Psoas muscle (tissue), 8 donors: ENCODE measurements around the gene WDFY1. TPM values are rescaled to one million over a fixed set of nuclear protein-coding genes. Genes with fewer than 3 reads are reported as not detected.

ENCODE experiments used
- ATAC-seq, 4 donors: fragments of 200-7000 bp; cut with Tn5 transposase; one replicate each; pipeline ENCODE4 v1.9.1; 2020; ENCODE audit warnings: moderate library complexity in 3 of 4, mild to moderate bottlenecking in 2 of 4
- DNase-seq, 2 donors: peaks; one replicate each; pipeline ENCODE4 v3.0.0-alpha.2; 2020
- H3K27ac ChIP-seq: fragments of 200-600 bp; one replicate; pipeline ENCODE4 v1.8.0; 2022
- H3K27me3 ChIP-seq, 3 donors: fragments of 200-600 bp in 1 of 3; one replicate each; pipeline versions ENCODE4 v1.6.1 to v1.8.0; 2013 to 2022; ENCODE audit warnings: low read length in 2 of 3, mild to moderate bottlenecking in 2 of 3, moderate library complexity in 1 of 3; ENCODE audit not compliant: insufficient read depth in 3 of 3
- H3K36me3 ChIP-seq, 2 donors: fragments of 200-600 bp in 1 of 2; one replicate each; pipeline versions ENCODE4 v1.6.1 to v1.8.0; 2013 to 2022; ENCODE audit warnings: low read depth in 1 of 2, mild to moderate bottlenecking in 1 of 2, moderate library complexity in 1 of 2; ENCODE audit not compliant: insufficient read depth in 1 of 2
- H3K4me1 ChIP-seq: fragments of 200-600 bp; one replicate; pipeline ENCODE4 v1.8.0; 2022
- H3K4me3 ChIP-seq: fragments of 200-600 bp; one replicate; pipeline ENCODE4 v1.8.0; 2022; ENCODE audit warnings: mild to moderate bottlenecking
- H3K9me3 ChIP-seq: fragments of 200-600 bp; one replicate; pipeline ENCODE4 v1.8.0; 2022
- WGBS, 3 donors: extraction: QIAGEN DNeasy Blood & Tissue Kit; methylation state at CpG; one replicate each; pipeline versions ENCODE4 v1.1.6 to v1.1.7; 2013; 5-methylcytosine and 5-hydroxymethylcytosine counted together
- intact Hi-C, 2 donors: fragments of 100-400 bp; cut with DNase I; formaldehyde crosslinking; loops; one replicate each; pipeline versions ENCODE4 v1.11.0 to v1.14.2; 2022
- polyA plus RNA-seq, 3 donors: library from polyadenylated mRNA; stranded (reverse); fragments of 200-250 nt; gene quantifications; one replicate each; pipeline ENCODE4 v1.2.3, GENCODE V29; 2013
- total RNA-seq, 4 donors: library from RNA; stranded (reverse); fragmentation: NEBNext Ultra II Directional in 2 of 4; extraction: Animal tissue kit (Norgen Biotek cat#: 25700) in 2 of 4; gene quantifications; one replicate each; pipeline versions ENCODE4 v1.2.1 to v1.2.4, GENCODE V29; 2021 to 2023
- TF ChIP-seq, protein P1 (sequence below): fragments of 200-600 bp; IDR thresholded peaks from one replicate; pipeline ENCODE4 v1.8.0; 2022; ENCODE audit warnings: antibody characterized with exemption
- donor health status: healthy with polysubstance abuse.
- donor health status: DM: no; HTN: no; CAD: no; lungs with moderate emphysema.
- donor health status: Bipolar disorder and iron deficiency.
- donor health status: healthy.
- donor health status: DM: yes; HTN: yes; CAD: no.
- donor health status: DM: no; HTN: no; CAD: no.
- donor health status: DM: no; HTN: no; CAD: no.
- donor health status: DM: yes; HTN: yes; CAD: no.

The WDFY1 gene
- total and polyA plus RNA-seq, 7 donors, result 9.7 to 21.8 (median 14.2) TPM

DNA sequence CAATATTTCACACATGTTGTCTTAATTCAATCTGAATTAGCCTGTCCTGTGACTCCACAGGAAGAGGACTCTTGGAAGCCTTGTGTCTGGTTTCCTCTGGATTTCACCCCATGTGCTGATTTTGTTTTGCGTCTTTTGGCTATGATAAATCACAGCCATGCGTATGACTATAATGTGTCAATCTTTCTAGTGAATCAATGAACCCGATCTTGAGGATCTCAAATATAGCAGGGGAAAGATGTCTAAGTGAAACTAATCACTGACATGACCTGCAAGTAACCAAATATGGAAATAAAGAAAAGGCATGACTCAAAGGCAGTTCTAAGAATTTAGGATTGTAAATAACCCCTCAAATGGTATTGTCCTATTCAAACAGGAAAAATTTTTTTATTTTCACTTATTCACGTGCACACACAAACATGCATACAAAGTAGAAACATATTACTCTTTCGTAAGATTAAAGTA, 8.2 kb downstream of the WDFY1 start:
- peaks cover 68% of the 10 kb centered on the region for H3K4me1 ChIP-seq
- H3K36me3 ChIP-seq, result no peaks in the 10 kb centered on the region
- H3K27ac ChIP-seq, result no peak overlapping the region
- 64 to 72% (median 67%) methylated on average over 5 of the region's 5 CpGs for WGBS, 3 donors
- no peak overlapping the region for H3K4me3 ChIP-seq
- no peak for ATAC-seq
- no peak for DNase-seq
- H3K9me3 ChIP-seq, result no peaks in the 10 kb centered on the region
- TF ChIP-seq, protein P1, sequence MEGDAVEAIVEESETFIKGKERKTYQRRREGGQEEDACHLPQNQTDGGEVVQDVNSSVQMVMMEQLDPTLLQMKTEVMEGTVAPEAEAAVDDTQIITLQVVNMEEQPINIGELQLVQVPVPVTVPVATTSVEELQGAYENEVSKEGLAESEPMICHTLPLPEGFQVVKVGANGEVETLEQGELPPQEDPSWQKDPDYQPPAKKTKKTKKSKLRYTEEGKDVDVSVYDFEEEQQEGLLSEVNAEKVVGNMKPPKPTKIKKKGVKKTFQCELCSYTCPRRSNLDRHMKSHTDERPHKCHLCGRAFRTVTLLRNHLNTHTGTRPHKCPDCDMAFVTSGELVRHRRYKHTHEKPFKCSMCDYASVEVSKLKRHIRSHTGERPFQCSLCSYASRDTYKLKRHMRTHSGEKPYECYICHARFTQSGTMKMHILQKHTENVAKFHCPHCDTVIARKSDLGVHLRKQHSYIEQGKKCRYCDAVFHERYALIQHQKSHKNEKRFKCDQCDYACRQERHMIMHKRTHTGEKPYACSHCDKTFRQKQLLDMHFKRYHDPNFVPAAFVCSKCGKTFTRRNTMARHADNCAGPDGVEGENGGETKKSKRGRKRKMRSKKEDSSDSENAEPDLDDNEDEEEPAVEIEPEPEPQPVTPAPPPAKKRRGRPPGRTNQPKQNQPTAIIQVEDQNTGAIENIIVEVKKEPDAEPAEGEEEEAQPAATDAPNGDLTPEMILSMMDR, result no peak
- intact Hi-C loops, result no loop called here
- no peaks in the 10 kb centered on the region for H3K27me3 ChIP-seq

DNA sequence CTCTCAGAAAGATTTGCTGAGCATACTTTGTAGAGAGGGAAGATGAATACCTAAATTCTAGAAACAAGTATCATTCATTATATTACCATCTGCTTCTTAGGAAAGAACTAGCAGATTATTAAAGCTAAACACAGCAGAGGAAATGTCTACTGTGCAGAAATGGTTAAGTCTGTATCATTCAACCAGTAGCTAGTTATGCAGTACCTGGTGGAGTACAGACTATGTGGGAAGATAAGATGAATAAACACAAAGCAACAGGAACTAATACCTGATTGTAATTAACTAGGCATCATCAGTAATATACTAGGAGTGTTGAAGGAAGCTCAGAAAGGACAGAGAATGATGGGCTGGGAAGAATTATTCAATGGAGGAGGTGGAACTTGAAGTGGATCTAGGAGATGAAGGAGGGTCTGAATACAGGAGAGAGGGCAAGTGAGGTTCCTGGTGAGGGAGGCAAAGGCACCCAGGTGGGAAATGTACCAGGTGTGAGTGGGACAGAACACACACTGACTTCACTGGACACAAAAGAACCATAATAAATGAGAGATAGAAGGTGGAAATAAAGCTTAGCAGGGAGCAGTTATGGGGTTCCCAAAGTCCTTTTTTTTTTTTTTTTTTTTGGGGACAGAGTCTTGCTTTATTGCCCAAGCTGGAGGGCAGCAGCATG, 9.5 kb downstream of the WDFY1 start:
- no peaks in the 10 kb centered on the region for H3K9me3 ChIP-seq
- H3K27ac ChIP-seq, result no peak overlapping the region
- H3K4me3 ChIP-seq, result no peak overlapping the region
- DNase-seq (no peak), ATAC-seq (no peak)
- H3K27me3 ChIP-seq, result no peaks in the 10 kb centered on the region
- intact Hi-C loops, result no loop called here
- peaks cover 75% of the 10 kb centered on the region for H3K4me1 ChIP-seq
- no peaks in the 10 kb centered on the region for H3K36me3 ChIP-seq
- TF ChIP-seq, protein P1, result no peak

DNA sequence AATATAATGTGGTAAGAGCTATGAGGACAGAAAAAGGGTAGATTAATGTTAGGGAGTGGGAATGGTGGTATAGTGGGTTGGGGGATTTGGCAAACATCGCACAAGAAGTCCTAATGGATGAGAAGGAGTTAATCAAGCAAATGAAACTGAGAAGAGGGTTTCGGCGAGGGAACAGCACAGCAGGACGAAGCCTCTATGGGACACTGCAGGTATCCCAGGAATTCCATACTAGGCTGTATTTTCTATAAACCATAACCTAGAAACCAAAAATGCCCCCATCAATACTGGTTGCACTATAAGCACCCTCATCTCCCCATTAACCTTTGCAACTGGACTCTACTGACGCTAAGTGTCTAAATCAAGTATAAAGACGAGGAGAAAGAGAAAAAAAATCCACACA, 10.3 kb downstream of the WDFY1 start:
- DNase-seq (no peak), ATAC-seq (no peak)
- intact Hi-C loops, result no loop called here
- Histone ChIP-seq H3K36me3 (no peaks in the 10 kb centered on the region), H3K27me3 (no peaks in the 10 kb centered on the region), H3K9me3 (no peaks in the 10 kb centered on the region), H3K4me1 (peaks cover 82% of the 10 kb centered on the region), H3K4me3 (no peak overlapping the region), H3K27ac (no peak overlapping the region)
- 52 to 74% (median 53%) methylated on average over 6 of the region's 6 CpGs for WGBS, 3 donors
- TF ChIP-seq, protein P1, result no peak

GRCh38 chr2:223932816-223933800, 12.0 kb downstream of the WDFY1 start:
- no peaks in the 10 kb centered on the region for H3K27me3 ChIP-seq
- no peak overlapping the region for H3K4me3 ChIP-seq
- peaks cover 74% of the 10 kb centered on the region for H3K4me1 ChIP-seq
- H3K9me3 ChIP-seq, result no peaks in the 10 kb centered on the region
- 37 to 48% (median 39%) methylated on average over 6 of the region's 6 CpGs for WGBS, 3 donors
- intact Hi-C loops, result no loop called here
- H3K27ac ChIP-seq, result peak overlapping the region; percentile 52
- DNase-seq (no peak), ATAC-seq (no peak)
- no peaks in the 10 kb centered on the region for H3K36me3 ChIP-seq
- TF ChIP-seq, protein P1, result no peak
